ENCODE results near the gene ERC1. TPM values are rescaled to one million over a fixed set of nuclear protein-coding genes. Genes with fewer than 3 reads are reported as not detected.

ERC1 gene
- total RNA-seq, 1 experiment from 2014 or later: 39.4 TPM

DNA sequence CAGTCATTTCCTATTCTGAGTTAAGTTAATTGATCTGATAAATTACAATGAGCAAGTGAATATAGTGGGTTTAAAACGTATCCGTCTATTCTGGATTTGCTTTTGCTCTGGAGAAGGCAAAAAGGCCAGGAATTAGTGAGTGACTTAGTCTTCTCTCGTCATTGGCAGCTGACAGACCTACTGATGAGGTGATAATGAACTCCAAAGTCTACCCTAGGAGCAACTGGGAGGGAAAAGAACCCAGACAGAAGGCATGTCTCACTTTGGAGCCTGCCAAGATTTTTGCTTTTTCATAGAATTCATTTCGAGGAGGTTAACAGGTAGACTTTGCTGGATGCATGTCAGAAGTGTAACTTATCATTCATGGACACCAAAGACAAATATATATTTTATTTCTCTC is 333.1 kb downstream of the ERC1 start:
- H3K4me1 Mint-ChIP-seq (ENCODE audit: low read depth, unreplicated experiment): peaks cover 9% of the 10 kb centered on the region
- no peaks in the 10 kb centered on the region for H3K36me3 Mint-ChIP-seq (ENCODE audit: insufficient read depth, unreplicated experiment)
- no peak overlapping the region for H3K27ac Mint-ChIP-seq (ENCODE audit: unreplicated experiment)
- intact Hi-C loops (cut with micrococcal nuclease; ENCODE audit: unreplicated experiment): no loop called here
- no peak overlapping the region for H3K4me3 Mint-ChIP-seq (ENCODE audit: low read depth, unreplicated experiment)
- DNase-seq: no peak
- CTCF ChIA-PET: no interaction called here
- no peaks in the 10 kb centered on the region for H3K27me3 Mint-ChIP-seq (ENCODE audit: unreplicated experiment)
- TF ChIP-seq, protein P1, sequence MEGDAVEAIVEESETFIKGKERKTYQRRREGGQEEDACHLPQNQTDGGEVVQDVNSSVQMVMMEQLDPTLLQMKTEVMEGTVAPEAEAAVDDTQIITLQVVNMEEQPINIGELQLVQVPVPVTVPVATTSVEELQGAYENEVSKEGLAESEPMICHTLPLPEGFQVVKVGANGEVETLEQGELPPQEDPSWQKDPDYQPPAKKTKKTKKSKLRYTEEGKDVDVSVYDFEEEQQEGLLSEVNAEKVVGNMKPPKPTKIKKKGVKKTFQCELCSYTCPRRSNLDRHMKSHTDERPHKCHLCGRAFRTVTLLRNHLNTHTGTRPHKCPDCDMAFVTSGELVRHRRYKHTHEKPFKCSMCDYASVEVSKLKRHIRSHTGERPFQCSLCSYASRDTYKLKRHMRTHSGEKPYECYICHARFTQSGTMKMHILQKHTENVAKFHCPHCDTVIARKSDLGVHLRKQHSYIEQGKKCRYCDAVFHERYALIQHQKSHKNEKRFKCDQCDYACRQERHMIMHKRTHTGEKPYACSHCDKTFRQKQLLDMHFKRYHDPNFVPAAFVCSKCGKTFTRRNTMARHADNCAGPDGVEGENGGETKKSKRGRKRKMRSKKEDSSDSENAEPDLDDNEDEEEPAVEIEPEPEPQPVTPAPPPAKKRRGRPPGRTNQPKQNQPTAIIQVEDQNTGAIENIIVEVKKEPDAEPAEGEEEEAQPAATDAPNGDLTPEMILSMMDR (IDR thresholded peaks at IDR 0.05; ENCODE audit: unreplicated experiment): no peak
- H3K9me3 Mint-ChIP-seq (ENCODE audit: low read depth, unreplicated experiment): no peaks in the 10 kb centered on the region
- no TSS peak for BruUV-seq (replicated peaks)

DNA sequence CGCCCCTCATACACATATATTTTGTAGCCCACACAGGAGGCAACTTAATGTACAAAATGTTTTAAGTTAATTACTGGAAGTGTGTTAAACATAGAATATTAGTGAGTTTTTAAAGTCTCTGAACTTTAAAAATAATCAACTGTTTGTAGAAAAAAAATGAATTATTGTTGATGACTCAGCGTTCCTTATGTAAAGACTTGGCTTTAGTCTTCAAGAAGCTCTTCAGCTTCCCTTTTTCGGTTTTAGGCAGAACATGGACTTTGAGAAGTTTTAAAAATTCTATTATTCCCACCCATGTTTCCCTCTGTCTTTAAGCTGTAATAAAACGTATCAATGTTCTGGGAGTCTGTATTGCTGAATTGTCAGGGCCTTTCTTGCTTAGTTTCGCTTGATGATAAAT is 333.9 kb downstream of the ERC1 start:
- no peak for DNase-seq
- CTCF ChIA-PET: no interaction called here
- Mint-ChIP-seq H3K27ac (ENCODE audit: unreplicated experiment) (no peak overlapping the region), H3K4me1 (ENCODE audit: low read depth, unreplicated experiment) (peaks cover 9% of the 10 kb centered on the region), H3K27me3 (ENCODE audit: unreplicated experiment) (no peaks in the 10 kb centered on the region), H3K36me3 (ENCODE audit: insufficient read depth, unreplicated experiment) (no peaks in the 10 kb centered on the region), H3K9me3 (ENCODE audit: low read depth, unreplicated experiment) (no peaks in the 10 kb centered on the region), H3K4me3 (ENCODE audit: low read depth, unreplicated experiment) (no peak overlapping the region)
- intact Hi-C loops (cut with micrococcal nuclease; ENCODE audit: unreplicated experiment): no loop called here
- BruUV-seq (replicated peaks): no TSS peak
- TF ChIP-seq, protein P1 (IDR thresholded peaks at IDR 0.05; ENCODE audit: unreplicated experiment): no peak

DNA sequence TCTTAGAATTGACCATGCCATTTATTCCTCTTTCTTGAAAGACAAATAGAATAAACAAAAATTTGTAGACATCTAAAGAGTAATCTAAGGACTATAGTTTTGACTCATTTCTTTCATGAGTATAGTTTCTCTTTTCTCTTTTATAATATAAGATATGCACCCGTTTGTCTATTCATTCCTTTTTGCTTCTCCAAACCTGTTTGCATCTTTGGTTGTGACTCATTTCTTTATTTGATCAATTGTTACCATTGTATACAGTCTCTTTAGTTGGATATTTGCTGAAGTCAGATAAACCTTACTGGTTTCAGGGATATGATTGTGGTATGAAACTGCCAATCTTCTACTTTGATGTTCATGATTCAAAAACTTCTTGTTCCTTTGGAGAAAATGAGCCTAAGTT is 334.6 kb downstream of the ERC1 start:
- no peaks in the 10 kb centered on the region for H3K27me3 Mint-ChIP-seq (ENCODE audit: unreplicated experiment)
- no TSS peak for BruUV-seq (replicated peaks)
- H3K27ac Mint-ChIP-seq (ENCODE audit: unreplicated experiment): no peak overlapping the region
- CTCF ChIA-PET: no interaction called here
- no peaks in the 10 kb centered on the region for H3K36me3 Mint-ChIP-seq (ENCODE audit: insufficient read depth, unreplicated experiment)
- TF ChIP-seq, protein P1 (IDR thresholded peaks at IDR 0.05; ENCODE audit: unreplicated experiment): no peak
- intact Hi-C loops (cut with micrococcal nuclease; ENCODE audit: unreplicated experiment): no loop called here
- peaks cover 9% of the 10 kb centered on the region for H3K4me1 Mint-ChIP-seq (ENCODE audit: low read depth, unreplicated experiment)
- no peak overlapping the region for H3K4me3 Mint-ChIP-seq (ENCODE audit: low read depth, unreplicated experiment)
- no peak for DNase-seq
- no peaks in the 10 kb centered on the region for H3K9me3 Mint-ChIP-seq (ENCODE audit: low read depth, unreplicated experiment)

DNA sequence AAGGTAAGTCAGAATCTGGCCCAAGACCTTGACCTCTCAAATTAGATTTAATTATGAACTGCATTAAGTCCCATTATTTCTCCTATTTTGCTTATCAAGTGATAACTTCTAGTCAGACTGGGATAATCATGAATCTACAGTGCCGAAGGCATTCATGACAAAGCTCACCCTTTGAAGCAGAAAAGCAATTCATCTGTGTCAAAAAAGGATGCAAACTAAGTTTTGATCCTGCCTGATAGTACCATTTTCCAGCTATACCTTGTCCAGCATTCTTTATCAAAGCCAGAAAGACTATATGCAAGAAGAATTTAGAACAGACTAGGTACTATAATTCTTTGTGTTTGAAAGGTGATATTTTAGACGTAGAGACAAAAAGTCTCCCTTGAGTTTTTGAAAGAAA is 335.2 kb downstream of the ERC1 start:
- CTCF ChIA-PET: no interaction called here
- intact Hi-C loops (cut with micrococcal nuclease; ENCODE audit: unreplicated experiment): no loop called here
- no peak for DNase-seq
- Mint-ChIP-seq H3K27ac (ENCODE audit: unreplicated experiment) (no peak overlapping the region), H3K4me3 (ENCODE audit: low read depth, unreplicated experiment) (no peak overlapping the region), H3K27me3 (ENCODE audit: unreplicated experiment) (no peaks in the 10 kb centered on the region), H3K4me1 (ENCODE audit: low read depth, unreplicated experiment) (peaks cover 15% of the 10 kb centered on the region), H3K36me3 (ENCODE audit: insufficient read depth, unreplicated experiment) (no peaks in the 10 kb centered on the region), H3K9me3 (ENCODE audit: low read depth, unreplicated experiment) (no peaks in the 10 kb centered on the region)
- TF ChIP-seq, protein P1 (IDR thresholded peaks at IDR 0.05; ENCODE audit: unreplicated experiment): no peak
- no TSS peak for BruUV-seq (replicated peaks)

DNA sequence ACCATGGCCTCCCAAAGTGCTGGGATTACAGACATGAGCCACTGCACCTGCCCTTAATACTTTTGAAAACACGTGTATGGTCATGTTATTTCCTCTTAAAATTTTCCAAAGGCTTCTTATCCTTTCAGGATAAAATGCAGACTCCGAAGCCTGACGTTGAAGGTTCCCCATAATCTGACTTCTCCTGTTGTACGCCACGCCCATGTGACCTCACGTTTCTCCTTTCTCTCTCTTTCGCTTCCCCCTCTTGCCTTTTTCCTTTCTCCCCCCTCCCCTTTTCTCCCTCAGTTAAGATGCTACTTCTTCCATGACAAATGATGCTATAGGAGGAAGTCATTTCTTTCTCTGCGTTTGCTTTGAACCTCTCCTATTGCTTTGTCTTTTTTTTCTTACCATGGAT is 337.4 kb downstream of the ERC1 start:
- BruUV-seq (replicated peaks): no TSS peak

More for the DNA sequence above, 337.4 kb downstream of the ERC1 start:
- peaks cover 34% of the 10 kb centered on the region for H3K4me1 Mint-ChIP-seq (ENCODE audit: low read depth, unreplicated experiment)
- DNase-seq: no peak
- no peaks in the 10 kb centered on the region for H3K27me3 Mint-ChIP-seq (ENCODE audit: unreplicated experiment)
- intact Hi-C loops (cut with micrococcal nuclease; ENCODE audit: unreplicated experiment): no loop called here
- CTCF ChIA-PET: no interaction called here
- H3K9me3 Mint-ChIP-seq (ENCODE audit: low read depth, unreplicated experiment): no peaks in the 10 kb centered on the region
- H3K27ac Mint-ChIP-seq (ENCODE audit: unreplicated experiment): no peak overlapping the region
- TF ChIP-seq, protein P1 (IDR thresholded peaks at IDR 0.05; ENCODE audit: unreplicated experiment): no peak
- H3K36me3 Mint-ChIP-seq (ENCODE audit: insufficient read depth, unreplicated experiment): peaks cover 4% of the 10 kb centered on the region
- no peak overlapping the region for H3K4me3 Mint-ChIP-seq (ENCODE audit: low read depth, unreplicated experiment)
